NCI-H2107 treated with DMSO at 0.1 percent for 48 hours (cell line): ENCODE results near the gene DOCK1.

Experiments used
- DNase-seq: peaks from one replicate; lab custom pipeline; 2025; ENCODE audit not compliant: unreplicated experiment; lab: John Stamatoyannopoulos, UW

Gene DOCK1

GRCh38 chr10:127374074-127374680 is 468.9 kb downstream of the DOCK1 start:
- no peak for DNase-seq

- no peak for DNase-seq
Measured at GRCh38 chr10:127374901-127375300, 469.7 kb downstream of the DOCK1 start.

- no peak for DNase-seq
Measured at GRCh38 chr10:127375461-127375860, 470.2 kb downstream of the DOCK1 start.

GRCh38 chr10:127376071-127376470 is 470.8 kb downstream of the DOCK1 start:
- no peak for DNase-seq

- no peak for DNase-seq
Measured at GRCh38 chr10:127378628-127379027, 473.4 kb downstream of the DOCK1 start.

- no peak for DNase-seq
Measured at GRCh38 chr10:127384532-127384931, 479.3 kb downstream of the DOCK1 start.

GRCh38 chr10:127385066-127385465 is 479.8 kb downstream of the DOCK1 start:
- no peak for DNase-seq

GRCh38 chr10:127386606-127387327 is 481.5 kb downstream of the DOCK1 start:
- no peak for DNase-seq

GRCh38 chr10:127391875-127392274 is 486.6 kb downstream of the DOCK1 start:
- no peak for DNase-seq

GRCh38 chr10:127392351-127393235 is 487.4 kb downstream of the DOCK1 start:
- DNase-seq, result no peak

GRCh38 chr10:127398140-127398970 is 493.1 kb downstream of the DOCK1 start:
- DNase-seq, result no peak

- no peak for DNase-seq
Measured at GRCh38 chr10:127398971-127399365, 493.7 kb downstream of the DOCK1 start.

- no peak for DNase-seq
Measured at GRCh38 chr10:127399668-127400067, 494.4 kb downstream of the DOCK1 start.

GRCh38 chr10:127400216-127400615 is 495.0 kb downstream of the DOCK1 start:
- no peak for DNase-seq

GRCh38 chr10:127402596-127403409 is 497.6 kb downstream of the DOCK1 start:
- no peak for DNase-seq

- DNase-seq, result no peak
Measured at GRCh38 chr10:127405221-127405620, 500.0 kb downstream of the DOCK1 start.

GRCh38 chr10:127406018-127406550 is 500.9 kb downstream of the DOCK1 start:
- DNase-seq, result no peak

GRCh38 chr10:127407551-127407950 is 502.3 kb downstream of the DOCK1 start:
- DNase-seq, result no peak

GRCh38 chr10:127408112-127408710 is 503.0 kb downstream of the DOCK1 start:
- no peak for DNase-seq
